ENCODE measurements around the gene EEF1AKMT1. TPM values are rescaled to one million over a fixed set of nuclear protein-coding genes. Genes with fewer than 3 reads are reported as not detected.
A peak's percentile ranks its signal among the peaks of the same experiment; 100 is the strongest.

EEF1AKMT1 gene
- total RNA-seq, 1 experiment from 2014 or later, result 10.6 TPM

DNA sequence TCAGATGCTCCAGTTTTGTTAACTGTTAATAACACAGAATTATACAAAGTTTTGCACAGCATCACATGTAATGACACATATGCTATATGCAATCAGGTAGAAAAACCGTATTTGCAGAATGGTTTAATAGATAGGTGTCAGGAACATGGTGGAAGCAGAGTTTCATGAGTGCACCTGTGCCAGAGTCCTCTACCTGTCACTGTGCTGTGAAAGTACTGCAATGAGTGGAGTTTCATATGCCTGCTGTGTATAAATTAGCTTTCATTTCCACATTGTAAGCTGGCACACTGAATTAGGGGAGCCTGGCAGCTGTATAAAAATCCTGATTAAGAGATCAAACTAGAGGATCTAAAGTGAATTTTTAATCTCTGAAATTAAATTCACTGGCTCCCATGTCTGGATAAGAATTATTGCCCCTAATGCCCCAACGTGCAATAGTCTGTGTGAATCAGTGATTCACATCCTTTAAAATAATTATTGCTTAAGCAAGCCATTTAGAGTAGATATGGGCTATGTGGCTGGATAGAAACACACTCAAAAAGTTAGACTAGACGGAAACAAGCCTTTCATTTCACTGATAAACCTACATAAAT, 8.5 kb upstream of the EEF1AKMT1 start:
- H3K4me1 ChIP-seq (ENCODE audit: insufficient read depth, low read length), result no peaks in the 10 kb centered on the region
- CTCF ChIA-PET, result no interaction called here
- no peak overlapping the region for H3K4me2 ChIP-seq (ENCODE audit: low read length)
- no peaks in the 10 kb centered on the region for H3K9me3 ChIP-seq (ENCODE audit: low read length)
- H3K9me2 ChIP-seq (replicated peaks; ENCODE audit: low read length), result no peaks in the 10 kb centered on the region
- H3K79me2 ChIP-seq (ENCODE audit: low read length), result no peaks in the 10 kb centered on the region
- intact Hi-C loops (cut with micrococcal nuclease), result loop anchor here (10.0 kb wide), 1 partner anchor 67 kb away; no protein-coding TSS in a partner anchor
- no peak overlapping the region for H3K9ac ChIP-seq (ENCODE audit: low read length)
- no peak overlapping the region for H2AFZ ChIP-seq (ENCODE audit: low read length)
- H3K4me3 ChIP-seq (ENCODE audit: low read length), result no peak overlapping the region
- no peak for ATAC-seq
- no peak for DNase-seq
- TF ChIP-seq, protein P1, sequence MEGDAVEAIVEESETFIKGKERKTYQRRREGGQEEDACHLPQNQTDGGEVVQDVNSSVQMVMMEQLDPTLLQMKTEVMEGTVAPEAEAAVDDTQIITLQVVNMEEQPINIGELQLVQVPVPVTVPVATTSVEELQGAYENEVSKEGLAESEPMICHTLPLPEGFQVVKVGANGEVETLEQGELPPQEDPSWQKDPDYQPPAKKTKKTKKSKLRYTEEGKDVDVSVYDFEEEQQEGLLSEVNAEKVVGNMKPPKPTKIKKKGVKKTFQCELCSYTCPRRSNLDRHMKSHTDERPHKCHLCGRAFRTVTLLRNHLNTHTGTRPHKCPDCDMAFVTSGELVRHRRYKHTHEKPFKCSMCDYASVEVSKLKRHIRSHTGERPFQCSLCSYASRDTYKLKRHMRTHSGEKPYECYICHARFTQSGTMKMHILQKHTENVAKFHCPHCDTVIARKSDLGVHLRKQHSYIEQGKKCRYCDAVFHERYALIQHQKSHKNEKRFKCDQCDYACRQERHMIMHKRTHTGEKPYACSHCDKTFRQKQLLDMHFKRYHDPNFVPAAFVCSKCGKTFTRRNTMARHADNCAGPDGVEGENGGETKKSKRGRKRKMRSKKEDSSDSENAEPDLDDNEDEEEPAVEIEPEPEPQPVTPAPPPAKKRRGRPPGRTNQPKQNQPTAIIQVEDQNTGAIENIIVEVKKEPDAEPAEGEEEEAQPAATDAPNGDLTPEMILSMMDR (conservative IDR thresholded peaks at IDR 0.05; ENCODE audit: low read depth, low read length), result no peak
- no peak for TF ChIP-seq EZH2 (IDR thresholded peaks at IDR 0.05; ENCODE audit: low read length, unreplicated experiment)
- no peaks in the 10 kb centered on the region for H4K20me1 ChIP-seq (ENCODE audit: low read length)
- no peak overlapping the region for H3K27ac ChIP-seq (ENCODE audit: low read length)
- BruUV-seq (replicated peaks), result TSS peak; percentile 11
- POLR2A ChIA-PET (ENCODE audit: unreplicated experiment), result interaction anchor here (0.7 kb wide), 1 partner anchor 657 kb away, joined by 3 read pairs; no protein-coding TSS in a partner anchor
- no peaks in the 10 kb centered on the region for H3F3A ChIP-seq (ENCODE audit: low read length, unreplicated experiment)
- no peaks in the 10 kb centered on the region for H3K27me3 ChIP-seq (ENCODE audit: low read length)
- H3K36me3 ChIP-seq (ENCODE audit: low read depth, low read length), result peaks cover 12% of the 10 kb centered on the region

DNA sequence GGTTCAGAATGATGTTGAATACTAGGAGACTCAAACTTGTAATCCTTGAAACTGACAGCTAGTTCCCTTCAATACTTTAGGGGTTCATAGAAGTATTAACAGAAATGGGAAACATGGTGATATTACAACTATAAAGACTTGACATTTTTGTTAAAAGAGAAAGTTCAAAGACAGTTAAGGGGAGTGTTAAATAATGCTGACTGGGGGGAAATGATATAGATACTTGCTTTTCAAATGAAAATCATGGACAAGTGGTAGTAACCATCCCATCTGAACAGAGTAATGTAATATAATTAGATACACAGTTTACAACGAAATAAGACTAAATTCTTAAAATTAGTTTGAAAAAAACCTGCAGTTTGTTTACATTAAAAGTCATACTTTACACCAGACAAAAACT, 6.6 kb upstream of the EEF1AKMT1 start:
- TF ChIP-seq EZH2 (IDR thresholded peaks at IDR 0.05; ENCODE audit: low read length, unreplicated experiment), result no peak
- TF ChIP-seq EZH2phosphoT487 (IDR thresholded peaks at IDR 0.05; ENCODE audit: borderline replicate concordance, low read length), result no peak
- TF ChIP-seq, protein P1 (conservative IDR thresholded peaks at IDR 0.05; ENCODE audit: low read depth, low read length), result no peak
- BruUV-seq (replicated peaks), result no TSS peak
- Histone ChIP-seq H3K27me3 (ENCODE audit: low read length) (no peaks in the 10 kb centered on the region), H3K36me3 (ENCODE audit: low read depth, low read length) (peaks cover 7% of the 10 kb centered on the region), H4K20me1 (ENCODE audit: low read length) (no peaks in the 10 kb centered on the region), H3K79me2 (ENCODE audit: low read length) (no peaks in the 10 kb centered on the region), H3F3A (ENCODE audit: low read length, unreplicated experiment) (no peaks in the 10 kb centered on the region), H3K9me2 (replicated peaks; ENCODE audit: low read length) (no peaks in the 10 kb centered on the region), H3K9me3 (ENCODE audit: low read length) (no peaks in the 10 kb centered on the region), H3K4me3 (ENCODE audit: low read length) (no peak overlapping the region), H3K27ac (ENCODE audit: low read length) (no peak overlapping the region), H3K4me2 (ENCODE audit: low read length) (no peak overlapping the region), H3K4me1 (ENCODE audit: insufficient read depth, low read length) (no peaks in the 10 kb centered on the region), H3K9ac (ENCODE audit: low read length) (no peak overlapping the region), H2AFZ (ENCODE audit: low read length) (no peak overlapping the region)
- no peak for ATAC-seq
- intact Hi-C loops (cut with micrococcal nuclease), result loop anchor here (10.0 kb wide), 1 partner anchor 66 kb away; no protein-coding TSS in a partner anchor
- ChIA-PET POLR2A (ENCODE audit: unreplicated experiment) (no interaction called here), CTCF (no interaction called here)
- no peak for DNase-seq

DNA sequence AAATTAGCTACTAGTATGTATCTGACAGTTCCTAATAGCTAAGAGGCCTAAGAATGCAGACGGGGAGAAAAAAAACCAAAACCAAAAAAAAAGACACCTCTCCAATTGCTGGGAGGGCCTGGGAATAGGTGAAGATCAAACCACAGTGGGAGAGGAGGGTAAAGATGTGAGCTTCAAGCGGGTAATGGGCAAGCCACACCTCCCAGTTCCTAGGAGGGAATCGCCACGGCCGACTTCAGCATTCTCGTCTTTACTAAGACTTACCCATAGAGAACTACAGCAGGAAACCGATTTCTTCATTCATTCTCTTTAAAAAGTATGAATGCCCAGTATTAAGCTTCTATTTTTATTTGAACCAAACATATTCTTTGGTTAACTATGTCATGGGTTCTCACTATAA, 5.6 kb upstream of the EEF1AKMT1 start:
- ATAC-seq, result no peak
- Histone ChIP-seq H3K79me2 (ENCODE audit: low read length) (no peaks in the 10 kb centered on the region), H3K27ac (ENCODE audit: low read length) (no peak overlapping the region), H3K27me3 (ENCODE audit: low read length) (no peaks in the 10 kb centered on the region), H3K9me2 (replicated peaks; ENCODE audit: low read length) (no peaks in the 10 kb centered on the region), H3K4me3 (ENCODE audit: low read length) (no peak overlapping the region), H3K4me1 (ENCODE audit: insufficient read depth, low read length) (no peaks in the 10 kb centered on the region), H3K9me3 (ENCODE audit: low read length) (no peaks in the 10 kb centered on the region), H3K36me3 (ENCODE audit: low read depth, low read length) (peaks cover 7% of the 10 kb centered on the region), H3K9ac (ENCODE audit: low read length) (no peak overlapping the region), H3F3A (ENCODE audit: low read length, unreplicated experiment) (no peaks in the 10 kb centered on the region), H4K20me1 (ENCODE audit: low read length) (no peaks in the 10 kb centered on the region), H3K4me2 (ENCODE audit: low read length) (no peak overlapping the region), H2AFZ (ENCODE audit: low read length) (no peak overlapping the region)
- TF ChIP-seq EZH2 (IDR thresholded peaks at IDR 0.05; ENCODE audit: low read length, unreplicated experiment), result no peak
- no peak for TF ChIP-seq EZH2phosphoT487 (IDR thresholded peaks at IDR 0.05; ENCODE audit: borderline replicate concordance, low read length)
- TF ChIP-seq, protein P1 (conservative IDR thresholded peaks at IDR 0.05; ENCODE audit: low read depth, low read length), result no peak
- intact Hi-C loops (cut with micrococcal nuclease), result no loop called here
- CTCF ChIA-PET, result interaction anchor here (0.6 kb wide), 1 partner anchor 72 kb away, joined by 7 read pairs; no protein-coding TSS in a partner anchor
- BruUV-seq (replicated peaks), result no TSS peak
- POLR2A ChIA-PET (ENCODE audit: unreplicated experiment), result no interaction called here
- DNase-seq, result no peak

All from PC-3 (cell line).